HepG2 (cell line): ENCODE data around the gene C1QTNF12. TPM values are rescaled to one million over a fixed set of nuclear protein-coding genes. Genes with fewer than 3 reads are reported as not detected.
A peak's percentile ranks its signal among the peaks of the same experiment; 100 is the strongest.

ENCODE experiments used
- NR2F1 ChIP-seq, 2 experiments: fragments of 450-650 bp in 1 of 2; formaldehyde crosslinking in 1 of 2; IDR thresholded peaks; 2 replicates each; pipeline versions ENCODE4 v1.5.0 to v1.6.1; 2016 to 2020; ENCODE audit warnings: mild to moderate bottlenecking in 1 of 2, missing compliant biosample characterization in 1 of 2, missing genetic modification reagents in 1 of 2, moderate library complexity in 1 of 2
- PAF1 ChIP-seq: IDR thresholded peaks from 2 replicates; pipeline ENCODE4 v1.6.1; 2016; ENCODE audit warnings: missing genetic modification reagents, missing compliant biosample characterization
- PAWR ChIP-seq: sonication (generic); formaldehyde crosslinking; IDR thresholded peaks from 2 replicates; pipeline ENCODE4 v1.4.0; 2020; ENCODE audit warnings: missing genetic modification reagents, mild to moderate bottlenecking, borderline replicate concordance
- PRMT3 ChIP-seq: sonication (generic); formaldehyde crosslinking; IDR thresholded peaks from 2 replicates; pipeline ENCODE4 v1.8.1; 2022; ENCODE audit warnings: low read depth, mild to moderate bottlenecking, moderate library complexity, missing genetic modification reagents, borderline replicate concordance
- RARA ChIP-seq: IDR thresholded peaks from 2 replicates; pipeline ENCODE4 v1.6.1; 2016; ENCODE audit warnings: missing genetic modification reagents, missing compliant biosample characterization
- TMF1 ChIP-seq: sonication (generic); formaldehyde crosslinking; IDR thresholded peaks from 2 replicates; pipeline ENCODE4 v1.8.1; 2022; ENCODE audit warnings: low read depth, missing genetic modification reagents
- ZNF33B ChIP-seq: sonication (generic); formaldehyde crosslinking; IDR thresholded peaks from 2 replicates; pipeline ENCODE4 v1.5.1; 2020; ENCODE audit warnings: mild to moderate bottlenecking, missing genetic modification reagents
- ZNF350 ChIP-seq: sonication (generic); formaldehyde crosslinking; IDR thresholded peaks from 2 replicates; pipeline ENCODE4 v1.4.0; 2020; ENCODE audit warnings: mild to moderate bottlenecking, low read depth, missing genetic modification reagents, borderline replicate concordance
- ZNF382 ChIP-seq: sonication (generic); formaldehyde crosslinking; IDR thresholded peaks from 2 replicates; pipeline ENCODE4 v1.5.0; 2020; ENCODE audit warnings: missing genetic modification reagents, mild to moderate bottlenecking, borderline replicate concordance
- ZNF430 ChIP-seq: sonication (generic); formaldehyde crosslinking; IDR thresholded peaks from 2 replicates; pipeline ENCODE4 v1.9.0; 2021; ENCODE audit warnings: mild to moderate bottlenecking, missing genetic modification reagents
- polyA plus RNA-seq, 8 experiments: library from polyadenylated mRNA; depleted of rRNA in 3 of 8; stranded (reverse) in 7 of 8; unstranded in 1 of 8; fragments of >200 nt; fragmentation: Illumina TruSeq in 4 of 8; extraction: Trizol in 4 of 8; gene quantifications; 2 replicates each; pipeline versions ENCODE4 v1.2.1 to v1.2.3, GENCODE V29; 2011 to 2016; ENCODE audit warnings: low read depth in 4 of 8, missing spikeins in 1 of 8, mixed read lengths in 1 of 8; ENCODE audit not compliant: insufficient read depth in 1 of 8
- total RNA-seq, 5 experiments: library from RNA; depleted of rRNA; stranded (reverse); fragments of >200 nt; fragmentation: Illumina TruSeq; extraction: Trizol; gene quantifications; 2 replicates each; pipeline ENCODE4 v1.2.3, GENCODE V29; 2016; ENCODE audit warnings: low read depth in 1 of 5
- TF ChIP-seq, protein P1 (sequence below): sonication (generic); formaldehyde crosslinking; conservative IDR thresholded peaks from 2 replicates; pipeline ENCODE4 v1.8.1; 2023; ENCODE audit warnings: missing genetic modification reagents
- TF ChIP-seq, protein P2 (sequence below): sonication (generic); formaldehyde crosslinking; IDR thresholded peaks from 2 replicates; pipeline ENCODE4 v1.4.0; 2020; ENCODE audit warnings: missing genetic modification reagents, borderline replicate concordance
- TF ChIP-seq, protein P3 (sequence below): sonication (generic); formaldehyde crosslinking; IDR thresholded peaks from 2 replicates; pipeline ENCODE4 v1.8.1; 2023; ENCODE audit warnings: mild to moderate bottlenecking, moderate library complexity, missing genetic modification reagents
- TF ChIP-seq, protein P4 (sequence below): IDR thresholded peaks from 2 replicates; pipeline ENCODE4 v1.6.1; 2018; ENCODE audit warnings: missing genetic modification reagents
- TF ChIP-seq, protein P5 (sequence below): sonication (generic); formaldehyde crosslinking; IDR thresholded peaks from 2 replicates; pipeline ENCODE4 v1.4.0; 2020; ENCODE audit warnings: mild to moderate bottlenecking, missing genetic modification reagents
- TF ChIP-seq, protein P6 (sequence below): sonication (generic); formaldehyde crosslinking; IDR thresholded peaks from 2 replicates; pipeline ENCODE4 v1.8.1; 2023; ENCODE audit warnings: missing genetic modification reagents, mild to moderate bottlenecking, borderline replicate concordance
- TF ChIP-seq, protein P7 (sequence below): sonication (generic); formaldehyde crosslinking; IDR thresholded peaks from 2 replicates; pipeline ENCODE4 v1.4.0; 2020; ENCODE audit warnings: mild to moderate bottlenecking, missing genetic modification reagents

The C1QTNF12 gene
- total and polyA plus RNA-seq, 2 of the 13 experiments (the other 11 are each of a cell fraction or from before 2014, with no cell fraction given), result 0.18 to 0.64 TPM

DNA sequence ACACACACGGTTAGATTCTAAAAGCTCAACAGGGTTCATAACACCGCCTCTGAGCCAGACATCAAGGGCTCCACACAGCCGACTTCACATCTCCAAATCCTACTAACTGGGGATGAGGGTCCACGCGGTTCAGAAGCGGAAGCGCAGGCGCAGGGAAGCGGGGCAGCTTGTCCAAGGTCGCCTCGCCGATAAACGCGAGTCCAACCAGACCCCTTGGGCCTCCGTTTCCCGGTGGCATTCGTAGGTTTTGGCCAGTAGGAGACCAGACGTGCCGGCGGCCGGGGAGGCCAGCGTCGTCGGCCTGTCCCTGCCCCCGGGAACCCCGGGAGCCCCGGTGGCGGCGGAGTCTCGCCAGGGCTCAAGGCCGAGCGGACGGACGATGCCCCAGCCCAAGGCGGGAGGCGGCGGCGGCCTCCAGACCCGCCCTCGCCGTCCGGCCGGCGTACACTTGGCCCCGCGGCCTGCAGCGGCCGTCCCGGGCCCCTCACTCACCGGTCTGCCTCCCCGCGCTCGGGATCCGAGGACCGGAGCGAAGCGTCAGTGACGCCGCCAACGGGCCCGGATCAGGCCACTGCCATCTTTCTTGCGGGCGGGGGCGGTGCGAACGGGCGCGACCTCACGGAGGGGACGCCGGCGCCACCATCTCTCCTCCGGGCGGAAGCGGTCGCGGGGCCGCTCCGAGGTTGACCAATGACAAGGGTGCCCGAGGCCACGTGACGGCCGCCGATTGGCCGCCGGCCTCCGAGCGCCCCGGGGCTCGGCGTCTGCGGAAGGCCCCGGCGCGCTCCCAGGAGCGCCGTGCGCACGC is 14.9 kb downstream of the C1QTNF12 start, which contains the start of gene SDF4 (continued):
- TF ChIP-seq, protein P1, sequence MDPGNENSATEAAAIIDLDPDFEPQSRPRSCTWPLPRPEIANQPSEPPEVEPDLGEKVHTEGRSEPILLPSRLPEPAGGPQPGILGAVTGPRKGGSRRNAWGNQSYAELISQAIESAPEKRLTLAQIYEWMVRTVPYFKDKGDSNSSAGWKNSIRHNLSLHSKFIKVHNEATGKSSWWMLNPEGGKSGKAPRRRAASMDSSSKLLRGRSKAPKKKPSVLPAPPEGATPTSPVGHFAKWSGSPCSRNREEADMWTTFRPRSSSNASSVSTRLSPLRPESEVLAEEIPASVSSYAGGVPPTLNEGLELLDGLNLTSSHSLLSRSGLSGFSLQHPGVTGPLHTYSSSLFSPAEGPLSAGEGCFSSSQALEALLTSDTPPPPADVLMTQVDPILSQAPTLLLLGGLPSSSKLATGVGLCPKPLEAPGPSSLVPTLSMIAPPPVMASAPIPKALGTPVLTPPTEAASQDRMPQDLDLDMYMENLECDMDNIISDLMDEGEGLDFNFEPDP (CRISPR knock-in tag), result no peak
- TF ChIP-seq TMF1 (CRISPR knock-in tag) (peak; percentile 60; the same call in 1 of the 2 replicates), PRMT3 (CRISPR knock-in tag) (peak; percentile 65; the same call in 1 of the 2 replicates), ZNF382 (CRISPR knock-in tag) (no peak), ZNF33B (no peak), PAF1 (CRISPR knock-in tag) (no peak), ZNF430 (CRISPR knock-in tag) (no peak), NR2F1 (CRISPR knock-in tag; IDR thresholded peaks at IDR 0.05) (no peak), RARA (CRISPR knock-in tag) (peak; percentile 45; the same call in 1 of the 2 replicates), PAWR (CRISPR knock-in tag) (no peak), ZNF350 (0 out of 2 replicates have a peak, but pooled peaks have one; percentile 33)
- TF ChIP-seq, protein P2, sequence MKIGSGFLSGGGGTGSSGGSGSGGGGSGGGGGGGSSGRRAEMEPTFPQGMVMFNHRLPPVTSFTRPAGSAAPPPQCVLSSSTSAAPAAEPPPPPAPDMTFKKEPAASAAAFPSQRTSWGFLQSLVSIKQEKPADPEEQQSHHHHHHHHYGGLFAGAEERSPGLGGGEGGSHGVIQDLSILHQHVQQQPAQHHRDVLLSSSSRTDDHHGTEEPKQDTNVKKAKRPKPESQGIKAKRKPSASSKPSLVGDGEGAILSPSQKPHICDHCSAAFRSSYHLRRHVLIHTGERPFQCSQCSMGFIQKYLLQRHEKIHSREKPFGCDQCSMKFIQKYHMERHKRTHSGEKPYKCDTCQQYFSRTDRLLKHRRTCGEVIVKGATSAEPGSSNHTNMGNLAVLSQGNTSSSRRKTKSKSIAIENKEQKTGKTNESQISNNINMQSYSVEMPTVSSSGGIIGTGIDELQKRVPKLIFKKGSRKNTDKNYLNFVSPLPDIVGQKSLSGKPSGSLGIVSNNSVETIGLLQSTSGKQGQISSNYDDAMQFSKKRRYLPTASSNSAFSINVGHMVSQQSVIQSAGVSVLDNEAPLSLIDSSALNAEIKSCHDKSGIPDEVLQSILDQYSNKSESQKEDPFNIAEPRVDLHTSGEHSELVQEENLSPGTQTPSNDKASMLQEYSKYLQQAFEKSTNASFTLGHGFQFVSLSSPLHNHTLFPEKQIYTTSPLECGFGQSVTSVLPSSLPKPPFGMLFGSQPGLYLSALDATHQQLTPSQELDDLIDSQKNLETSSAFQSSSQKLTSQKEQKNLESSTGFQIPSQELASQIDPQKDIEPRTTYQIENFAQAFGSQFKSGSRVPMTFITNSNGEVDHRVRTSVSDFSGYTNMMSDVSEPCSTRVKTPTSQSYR (CRISPR knock-in tag), result 0 out of 2 replicates have a peak, but pooled peaks have one; percentile 4
- TF ChIP-seq, protein P3, sequence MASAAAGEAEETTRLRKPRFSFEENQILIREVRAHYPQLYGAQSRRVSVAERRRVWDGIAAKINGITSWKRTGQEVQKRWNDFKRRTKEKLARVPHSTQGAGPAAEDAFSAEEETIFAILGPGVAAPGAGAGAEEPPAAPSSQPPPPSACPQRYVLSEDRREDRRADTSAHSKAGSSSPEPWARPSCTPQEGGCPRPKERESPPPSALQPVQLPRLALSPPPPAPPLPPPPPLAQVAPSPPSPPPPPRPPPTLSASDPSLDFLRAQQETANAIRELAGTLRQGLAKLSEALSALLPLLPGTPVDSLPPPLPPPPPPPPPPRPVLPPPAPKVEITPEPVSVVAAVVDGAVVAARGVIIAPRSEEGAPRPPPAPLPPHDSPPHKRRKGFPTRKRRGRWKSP (CRISPR knock-in tag), result no peak; the same call in 1 of the 2 replicates
- TF ChIP-seq, protein P4, sequence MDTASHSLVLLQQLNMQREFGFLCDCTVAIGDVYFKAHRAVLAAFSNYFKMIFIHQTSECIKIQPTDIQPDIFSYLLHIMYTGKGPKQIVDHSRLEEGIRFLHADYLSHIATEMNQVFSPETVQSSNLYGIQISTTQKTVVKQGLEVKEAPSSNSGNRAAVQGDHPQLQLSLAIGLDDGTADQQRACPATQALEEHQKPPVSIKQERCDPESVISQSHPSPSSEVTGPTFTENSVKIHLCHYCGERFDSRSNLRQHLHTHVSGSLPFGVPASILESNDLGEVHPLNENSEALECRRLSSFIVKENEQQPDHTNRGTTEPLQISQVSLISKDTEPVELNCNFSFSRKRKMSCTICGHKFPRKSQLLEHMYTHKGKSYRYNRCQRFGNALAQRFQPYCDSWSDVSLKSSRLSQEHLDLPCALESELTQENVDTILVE (CRISPR knock-in tag), result peak; percentile 84; the same call in 1 of the 2 replicates
- TF ChIP-seq, protein P5, sequence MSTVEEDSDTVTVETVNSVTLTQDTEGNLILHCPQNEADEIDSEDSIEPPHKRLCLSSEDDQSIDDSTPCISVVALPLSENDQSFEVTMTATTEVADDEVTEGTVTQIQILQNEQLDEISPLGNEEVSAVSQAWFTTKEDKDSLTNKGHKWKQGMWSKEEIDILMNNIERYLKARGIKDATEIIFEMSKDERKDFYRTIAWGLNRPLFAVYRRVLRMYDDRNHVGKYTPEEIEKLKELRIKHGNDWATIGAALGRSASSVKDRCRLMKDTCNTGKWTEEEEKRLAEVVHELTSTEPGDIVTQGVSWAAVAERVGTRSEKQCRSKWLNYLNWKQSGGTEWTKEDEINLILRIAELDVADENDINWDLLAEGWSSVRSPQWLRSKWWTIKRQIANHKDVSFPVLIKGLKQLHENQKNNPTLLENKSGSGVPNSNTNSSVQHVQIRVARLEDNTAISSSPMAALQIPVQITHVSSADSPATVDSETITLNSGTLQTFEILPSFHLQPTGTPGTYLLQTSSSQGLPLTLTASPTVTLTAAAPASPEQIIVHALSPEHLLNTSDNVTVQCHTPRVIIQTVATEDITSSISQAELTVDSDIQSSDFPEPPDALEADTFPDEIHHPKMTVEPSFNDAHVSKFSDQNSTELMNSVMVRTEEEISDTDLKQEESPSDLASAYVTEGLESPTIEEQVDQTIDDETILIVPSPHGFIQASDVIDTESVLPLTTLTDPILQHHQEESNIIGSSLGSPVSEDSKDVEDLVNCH (CRISPR knock-in tag), result no peak
- TF ChIP-seq, protein P6, sequence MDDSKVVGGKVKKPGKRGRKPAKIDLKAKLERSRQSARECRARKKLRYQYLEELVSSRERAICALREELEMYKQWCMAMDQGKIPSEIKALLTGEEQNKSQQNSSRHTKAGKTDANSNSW, result no peak; the same call in 1 of the 2 replicates
- TF ChIP-seq, protein P7, sequence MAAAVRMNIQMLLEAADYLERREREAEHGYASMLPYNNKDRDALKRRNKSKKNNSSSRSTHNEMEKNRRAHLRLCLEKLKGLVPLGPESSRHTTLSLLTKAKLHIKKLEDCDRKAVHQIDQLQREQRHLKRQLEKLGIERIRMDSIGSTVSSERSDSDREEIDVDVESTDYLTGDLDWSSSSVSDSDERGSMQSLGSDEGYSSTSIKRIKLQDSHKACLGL, result peak; percentile 69
